AG04449 (cell line): ENCODE data around the gene UAP1.

Experiments
- CTCF ChIA-PET: fragments of 350-600 bp; formaldehyde crosslinking; extraction: SDS; loops from one replicate; lab custom pipeline; 2021; ENCODE audit warnings: antibody characterized with exemption; lab: Yijun Ruan, JAX
- POLR2A ChIA-PET: fragments of 400-600, 350-600 bp; formaldehyde crosslinking; extraction: SDS; loops from one replicate; lab custom pipeline; 2020; ENCODE audit warnings: antibody characterized with exemption, inconsistent platforms; lab: Yijun Ruan, JAX
- DNase-seq: peaks from one replicate; pipeline ENCODE4 v3.0.0-alpha.2; 2010; ENCODE audit warnings: low read depth, low spot score
- H3K4me3 ChIP-seq: 2 replicates; pipeline ENCODE4 v1.5.1; 2011; ENCODE audit warnings: low read depth, mild to moderate bottlenecking, control low read depth, low read length
- CTCF ChIP-seq: IDR thresholded peaks from one replicate; pipeline ENCODE4 v1.5.1; 2011; ENCODE audit warnings: mild to moderate bottlenecking, moderate library complexity, low read length, control low read depth, inconsistent platforms; ENCODE audit not compliant: insufficient read depth; ENCODE audit errors: missing control alignments

UAP1 gene

GRCh38 chr1:162560303-162561036 lies 1.1 kb upstream of the UAP1 start:
- TF ChIP-seq CTCF = no peak
- ChIA-PET CTCF (no interaction called here), POLR2A (interaction anchor here (3.0 kb wide), 1 partner anchor 21 kb away, joined by 49 read pairs; no protein-coding TSS in a partner anchor)
- H3K4me3 ChIP-seq = peak overlapping the region; percentile 71
- no peak for DNase-seq

- no peak for TF ChIP-seq CTCF
- peak; percentile 65 for DNase-seq
- CTCF ChIA-PET = no interaction called here
- peak overlapping the region; percentile 92 for H3K4me3 ChIP-seq
- POLR2A ChIA-PET = interaction anchor here (0.5 to 3.0 kb wide), 16 partner anchors 10 to 116 kb away, joined by 3 to 49 read pairs (median 4); partner anchors contain the start of gene DDR2
Measured at GRCh38 chr1:162561037-162561615, 396 bp upstream of the UAP1 start.

GRCh38 chr1:162562470-162562828 lies 927 bp downstream of the UAP1 start:
- CTCF ChIA-PET = no interaction called here
- no peak for TF ChIP-seq CTCF
- H3K4me3 ChIP-seq = peak overlapping the region; percentile 92
- POLR2A ChIA-PET = interaction anchor here (0.7 to 3.0 kb wide), 5 partner anchors 9 to 67 kb away, joined by 3 to 49 read pairs (median 8); no protein-coding TSS in a partner anchor
- DNase-seq = no peak

- TF ChIP-seq CTCF = no peak
- ChIA-PET CTCF (interaction anchor here (1.5 to 2.1 kb wide), 2 partner anchors 14 to 236 kb away, joined by 5 to 8 read pairs; no protein-coding TSS in a partner anchor), POLR2A (no interaction called here)
- DNase-seq = no peak
- no peak overlapping the region for H3K4me3 ChIP-seq
Measured at GRCh38 chr1:162564762-162565218, 3.3 kb downstream of the UAP1 start.

GRCh38 chr1:162565460-162565859 lies 3.9 kb downstream of the UAP1 start:
- TF ChIP-seq CTCF = no peak
- POLR2A ChIA-PET = no interaction called here
- H3K4me3 ChIP-seq = no peak overlapping the region
- CTCF ChIA-PET = interaction anchor here (1.5 to 2.1 kb wide), 2 partner anchors 13 to 235 kb away, joined by 5 to 8 read pairs; no protein-coding TSS in a partner anchor
- DNase-seq = no peak

- no peak for DNase-seq
- CTCF ChIA-PET = interaction anchor here (1.0 to 2.1 kb wide), 2 partner anchors 20 to 234 kb away, joined by 3 to 8 read pairs; no protein-coding TSS in a partner anchor
- POLR2A ChIA-PET = interaction anchor here (0.5 to 0.6 kb wide), 2 partner anchors 29 to 38 kb away, joined by 3 read pairs; no protein-coding TSS in a partner anchor
- TF ChIP-seq CTCF = no peak
- no peak overlapping the region for H3K4me3 ChIP-seq
Measured at GRCh38 chr1:162566870-162567269, 5.3 kb downstream of the UAP1 start.
